ENCODE data around the gene EHD1.

DNA sequence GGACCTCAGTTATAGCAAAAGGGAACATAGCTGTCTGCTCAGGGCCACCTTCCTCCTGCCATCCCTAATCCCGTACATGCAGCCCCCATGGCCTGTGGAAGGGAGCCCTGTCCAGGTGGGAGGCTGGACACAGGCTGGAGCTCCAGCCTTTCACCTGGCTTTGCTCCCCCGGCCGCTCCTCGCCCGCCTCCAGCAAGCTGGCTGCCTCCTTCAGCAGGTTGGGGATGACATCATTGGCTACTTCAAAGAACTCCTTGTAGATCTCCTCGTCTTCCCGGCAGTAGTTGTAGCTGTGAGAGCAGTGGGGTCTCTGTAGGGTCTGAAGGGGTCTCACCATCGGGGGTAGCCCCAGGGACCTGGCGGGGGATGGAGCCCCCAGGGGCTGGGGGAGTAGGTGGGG is 72.9 kb downstream of the EHD1 start:
- TF ChIP-seq, protein P1, sequence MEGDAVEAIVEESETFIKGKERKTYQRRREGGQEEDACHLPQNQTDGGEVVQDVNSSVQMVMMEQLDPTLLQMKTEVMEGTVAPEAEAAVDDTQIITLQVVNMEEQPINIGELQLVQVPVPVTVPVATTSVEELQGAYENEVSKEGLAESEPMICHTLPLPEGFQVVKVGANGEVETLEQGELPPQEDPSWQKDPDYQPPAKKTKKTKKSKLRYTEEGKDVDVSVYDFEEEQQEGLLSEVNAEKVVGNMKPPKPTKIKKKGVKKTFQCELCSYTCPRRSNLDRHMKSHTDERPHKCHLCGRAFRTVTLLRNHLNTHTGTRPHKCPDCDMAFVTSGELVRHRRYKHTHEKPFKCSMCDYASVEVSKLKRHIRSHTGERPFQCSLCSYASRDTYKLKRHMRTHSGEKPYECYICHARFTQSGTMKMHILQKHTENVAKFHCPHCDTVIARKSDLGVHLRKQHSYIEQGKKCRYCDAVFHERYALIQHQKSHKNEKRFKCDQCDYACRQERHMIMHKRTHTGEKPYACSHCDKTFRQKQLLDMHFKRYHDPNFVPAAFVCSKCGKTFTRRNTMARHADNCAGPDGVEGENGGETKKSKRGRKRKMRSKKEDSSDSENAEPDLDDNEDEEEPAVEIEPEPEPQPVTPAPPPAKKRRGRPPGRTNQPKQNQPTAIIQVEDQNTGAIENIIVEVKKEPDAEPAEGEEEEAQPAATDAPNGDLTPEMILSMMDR (IDR thresholded peaks at IDR 0.05) = no peak
- TF ChIP-seq POLR2A (IDR thresholded peaks at IDR 0.05) = no peak

Measured in thyroid gland (tissue), 4 donors.